ENCODE results near the gene MDM2.

- TF ChIP-seq ATF7 (IDR thresholded peaks at IDR 0.05; ENCODE audit: low read depth) (no peak), EZH2 (IDR thresholded peaks at IDR 0.05; ENCODE audit: borderline replicate concordance, control insufficient read depth, low read depth, low read length) (no peak), MAX (IDR thresholded peaks at IDR 0.05; ENCODE audit: low read depth, low read length) (no peak)
Observed at GRCh38 chr12:68870011-68870410, 62.0 kb downstream of the MDM2 start.

Data from GM12878 (cell line).